Activated naive CD8-positive, alpha-beta T cell treated with anti-CD3 and anti-CD28 coated beads, Interleukin-2, amount 50 U/mL, for 24 hours (primary cell): ENCODE data around the gene C2orf15.
"Not testable (repeated sequence)": the region's sequence is repeated elsewhere in the genome, so short reads cannot be mapped to it uniquely, and the experiment has no call there.

ENCODE experiments used
- ATAC-seq: fragments of 150-1000 bp; cut with Tn5 transposase; one replicate; pipeline ENCODE4 v1.10.0; 2021
- DNase-seq: peaks from one replicate; pipeline ENCODE4 v3.0.0; 2021
- H3K27ac Mint-ChIP-seq: one replicate; pipeline ENCODE4 v1.8.0; 2021; ENCODE audit warnings: mild to moderate bottlenecking, mixed read lengths
- H3K27me3 Mint-ChIP-seq: one replicate; pipeline ENCODE4 v1.8.0; 2021; ENCODE audit warnings: mixed read lengths
- H3K36me3 Mint-ChIP-seq: one replicate; pipeline ENCODE4 v1.8.0; 2021; ENCODE audit warnings: low read depth, mixed read lengths
- H3K4me1 Mint-ChIP-seq: one replicate; pipeline ENCODE4 v1.8.0; 2021; ENCODE audit warnings: mixed read lengths
- H3K4me3 Mint-ChIP-seq: one replicate; pipeline ENCODE4 v1.8.0; 2021; ENCODE audit warnings: mild to moderate bottlenecking, moderate library complexity, mixed read lengths
- H3K9me3 Mint-ChIP-seq: one replicate; pipeline ENCODE4 v1.8.0; 2021; ENCODE audit warnings: mixed read lengths

C2orf15 gene

GRCh38 chr2:99141110-99142108 is at the start of gene C2orf15:
C2orf15 (plus strand) TSS chr2:99141707; CDS start chr2:99150559, 8,852 bp downstream.
- Mint-ChIP-seq H3K27me3 (peaks cover 4% of the 10 kb centered on the region), H3K9me3 (peaks cover 4% of the 10 kb centered on the region), H3K27ac (peak within 1 kb of the TSS; percentile 94), H3K36me3 (no peaks in the 10 kb centered on the region), H3K4me1 (peaks cover 27% of the 10 kb centered on the region), H3K4me3 (peak within 1 kb of the TSS; percentile 90)
- DNase-seq (peak; percentile 97), ATAC-seq (peak; percentile 94)

GRCh38 chr2:99096728-99097127 is 44.8 kb upstream of the C2orf15 start:
- Mint-ChIP-seq H3K27ac (no peak overlapping the region), H3K4me3 (no peak overlapping the region), H3K27me3 (no peaks in the 10 kb centered on the region), H3K9me3 (peaks cover 6% of the 10 kb centered on the region), H3K4me1 (peaks cover 9% of the 10 kb centered on the region), H3K36me3 (no peaks in the 10 kb centered on the region)
- DNase-seq (no peak), ATAC-seq (peak; percentile 52)

- H3K4me3 Mint-ChIP-seq: no peak overlapping the region
- DNase-seq: no peak
- H3K36me3 Mint-ChIP-seq: no peaks in the 10 kb centered on the region
- ATAC-seq: no peak
- H3K9me3 Mint-ChIP-seq: no peaks in the 10 kb centered on the region
- no peaks in the 10 kb centered on the region for H3K27me3 Mint-ChIP-seq
- peaks cover 6% of the 10 kb centered on the region for H3K4me1 Mint-ChIP-seq
- no peak overlapping the region for H3K27ac Mint-ChIP-seq
These were observed 39.8 kb upstream of the C2orf15 start for GRCh38 chr2:99101697-99102096.

- H3K27ac Mint-ChIP-seq: no peak overlapping the region
- H3K4me1 Mint-ChIP-seq: peaks cover 4% of the 10 kb centered on the region
- ATAC-seq: no peak
- H3K9me3 Mint-ChIP-seq: no peaks in the 10 kb centered on the region
- no peaks in the 10 kb centered on the region for H3K36me3 Mint-ChIP-seq
- no peak overlapping the region for H3K4me3 Mint-ChIP-seq
- DNase-seq: no peak
- no peaks in the 10 kb centered on the region for H3K27me3 Mint-ChIP-seq
These were observed 37.5 kb upstream of the C2orf15 start for GRCh38 chr2:99104006-99104405.

GRCh38 chr2:99106913-99107312 is 34.6 kb upstream of the C2orf15 start:
- no peaks in the 10 kb centered on the region for H3K36me3 Mint-ChIP-seq
- no peaks in the 10 kb centered on the region for H3K9me3 Mint-ChIP-seq
- no peak overlapping the region for H3K27ac Mint-ChIP-seq
- H3K27me3 Mint-ChIP-seq: no peaks in the 10 kb centered on the region
- no peaks in the 10 kb centered on the region for H3K4me1 Mint-ChIP-seq
- DNase-seq: no peak
- no peak overlapping the region for H3K4me3 Mint-ChIP-seq
- ATAC-seq: no peak

- H3K4me1 Mint-ChIP-seq: no peaks in the 10 kb centered on the region
- no peak overlapping the region for H3K27ac Mint-ChIP-seq
- no peaks in the 10 kb centered on the region for H3K36me3 Mint-ChIP-seq
- ATAC-seq (no peak), DNase-seq (no peak)
- H3K9me3 Mint-ChIP-seq: no peaks in the 10 kb centered on the region
- no peak overlapping the region for H3K4me3 Mint-ChIP-seq
- no peaks in the 10 kb centered on the region for H3K27me3 Mint-ChIP-seq
These were observed 30.3 kb upstream of the C2orf15 start for GRCh38 chr2:99111236-99111635.

- H3K9me3 Mint-ChIP-seq: no peaks in the 10 kb centered on the region
- no peaks in the 10 kb centered on the region for H3K27me3 Mint-ChIP-seq
These were observed 29.6 kb upstream of the C2orf15 start for GRCh38 chr2:99111945-99112344.

GRCh38 chr2:99112617-99113016 is 28.9 kb upstream of the C2orf15 start:
- no peaks in the 10 kb centered on the region for H3K27me3 Mint-ChIP-seq
- H3K4me3 Mint-ChIP-seq: no peak overlapping the region
- no peaks in the 10 kb centered on the region for H3K36me3 Mint-ChIP-seq
- no peak for ATAC-seq
- no peak for DNase-seq
- H3K27ac Mint-ChIP-seq: no peak overlapping the region
- H3K9me3 Mint-ChIP-seq: no peaks in the 10 kb centered on the region
- H3K4me1 Mint-ChIP-seq: no peaks in the 10 kb centered on the region

More at GRCh38 chr2:99111945-99112344, 29.6 kb upstream of the C2orf15 start:
- Mint-ChIP-seq H3K4me3 (no peak overlapping the region), H3K27ac (no peak overlapping the region), H3K36me3 (no peaks in the 10 kb centered on the region), H3K4me1 (no peaks in the 10 kb centered on the region)
- DNase-seq (no peak), ATAC-seq (no peak)

GRCh38 chr2:99127981-99128380 is 13.5 kb upstream of the C2orf15 start:
- ATAC-seq (no peak), DNase-seq (no peak)
- H3K27ac Mint-ChIP-seq: no peak overlapping the region
- H3K9me3 Mint-ChIP-seq: peaks cover 73% of the 10 kb centered on the region
- H3K4me1 Mint-ChIP-seq: no peaks in the 10 kb centered on the region
- H3K4me3 Mint-ChIP-seq: no peak overlapping the region
- no peaks in the 10 kb centered on the region for H3K27me3 Mint-ChIP-seq
- H3K36me3 Mint-ChIP-seq: peaks cover 52% of the 10 kb centered on the region

GRCh38 chr2:99135044-99135556 is 6.4 kb upstream of the C2orf15 start:
- Mint-ChIP-seq H3K4me1 (peaks cover 10% of the 10 kb centered on the region), H3K36me3 (peaks cover 24% of the 10 kb centered on the region), H3K9me3 (peaks cover 49% of the 10 kb centered on the region)
- H3K27me3 Mint-ChIP-seq, ATAC-seq, H3K4me3 Mint-ChIP-seq, H3K27ac Mint-ChIP-seq, DNase-seq: not testable (repeated sequence)

- Mint-ChIP-seq H3K4me3 (no peak overlapping the region), H3K27ac (no peak overlapping the region), H3K4me1 (peaks cover 27% of the 10 kb centered on the region), H3K36me3 (peaks cover 15% of the 10 kb centered on the region), H3K9me3 (peaks cover 18% of the 10 kb centered on the region), H3K27me3 (peaks cover 4% of the 10 kb centered on the region)
- DNase-seq: no peak
- no peak for ATAC-seq
These were observed 2.5 kb upstream of the C2orf15 start for GRCh38 chr2:99139003-99139402.

- Mint-ChIP-seq H3K36me3 (peaks cover 7% of the 10 kb centered on the region), H3K27ac (peak overlapping the region; percentile 94), H3K4me1 (peaks cover 27% of the 10 kb centered on the region), H3K27me3 (peaks cover 4% of the 10 kb centered on the region), H3K4me3 (peak overlapping the region; percentile 90), H3K9me3 (peaks cover 11% of the 10 kb centered on the region)
- DNase-seq: no peak
- ATAC-seq: no peak
These were observed 1.2 kb upstream of the C2orf15 start for GRCh38 chr2:99140056-99140859.

GRCh38 chr2:99140860-99141109 is 722 bp upstream of the C2orf15 start:
- Mint-ChIP-seq H3K9me3 (peaks cover 8% of the 10 kb centered on the region), H3K27ac (peak overlapping the region; percentile 94), H3K36me3 (peaks cover 3% of the 10 kb centered on the region), H3K4me3 (peak overlapping the region; percentile 90), H3K27me3 (peaks cover 4% of the 10 kb centered on the region), H3K4me1 (peaks cover 27% of the 10 kb centered on the region)
- DNase-seq (no peak), ATAC-seq (peak; percentile 38)

GRCh38 chr2:99150706-99151105 is 9.2 kb downstream of the C2orf15 start:
- H3K4me3 Mint-ChIP-seq: no peak overlapping the region
- no peak for DNase-seq
- H3K4me1 Mint-ChIP-seq: peaks cover 14% of the 10 kb centered on the region
- no peaks in the 10 kb centered on the region for H3K27me3 Mint-ChIP-seq
- peaks cover 2% of the 10 kb centered on the region for H3K36me3 Mint-ChIP-seq
- no peak overlapping the region for H3K27ac Mint-ChIP-seq
- no peaks in the 10 kb centered on the region for H3K9me3 Mint-ChIP-seq
- ATAC-seq: no peak
